ENCODE results near the gene HDAC7. TPM values are rescaled to one million over a fixed set of nuclear protein-coding genes. Genes with fewer than 3 reads are reported as not detected.

The HDAC7 gene
- total and polyA plus RNA-seq, 7 donors: 11.0 to 27.8 (median 22.2) TPM

DNA sequence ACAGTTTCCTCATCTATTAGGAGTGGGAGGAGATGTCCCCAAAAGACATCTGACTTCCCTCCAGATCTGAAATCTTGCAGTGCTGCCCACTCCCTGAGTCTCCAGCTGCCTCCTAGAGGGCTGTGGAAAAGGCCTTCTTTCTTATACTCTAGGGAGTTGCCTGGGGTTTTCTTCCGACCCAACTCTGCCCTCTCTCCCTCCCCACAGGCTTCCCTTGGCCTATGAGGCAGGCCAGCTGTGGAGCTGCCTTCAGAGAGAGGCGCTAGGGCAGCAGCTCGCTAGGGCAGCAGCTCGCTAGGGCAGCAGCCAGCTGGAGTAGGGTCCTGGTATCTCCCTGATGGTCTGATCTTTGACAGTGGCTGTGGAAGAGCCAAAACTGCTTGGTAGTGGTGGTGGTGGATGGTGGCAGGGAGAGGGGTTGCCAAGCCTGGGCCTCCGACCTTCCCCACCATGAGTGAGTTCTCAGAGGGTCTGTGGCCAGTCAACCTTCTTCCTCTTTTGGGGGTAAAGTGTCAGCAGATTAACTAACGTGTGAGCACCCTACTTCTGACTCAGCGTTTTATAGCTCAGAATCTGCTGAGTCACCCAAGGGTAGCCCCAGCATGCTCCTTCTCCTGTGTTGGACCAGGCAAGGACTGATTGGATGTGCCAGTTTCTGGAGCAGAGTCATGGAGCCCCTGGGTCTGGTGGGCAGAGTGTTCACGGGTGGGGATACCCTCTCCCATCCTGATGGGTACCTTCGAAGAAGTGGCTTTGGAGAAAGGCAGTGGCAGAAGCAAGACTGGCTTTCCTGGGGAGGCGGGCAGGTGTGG is 44.4 kb downstream of the HDAC7 start:
- Histone ChIP-seq H3K36me3 (ENCODE audit: insufficient read depth in 1 of 2, low read depth in 1 of 2) (peaks cover 0 to 5% of the 10 kb centered on the region in 2 donors), H3K27ac (peak overlapping the region; percentile 56), H3K4me1 (peaks cover 56% of the 10 kb centered on the region), H3K9me3 (no peaks in the 10 kb centered on the region), H3K27me3 (ENCODE audit: insufficient read depth in 3 of 3, low read length in 2 of 3) (no peaks in the 10 kb centered on the region), H3K4me3 (peak overlapping the region; percentile 98)
- no peak for TF ChIP-seq CTCF (IDR thresholded peaks at IDR 0.05)
- intact Hi-C loops (cut with DNase I): loop anchor here in 1 of 2 donors (5.0 kb wide), 1 partner anchor 123 kb away; no protein-coding TSS in a partner anchor
- DNase-seq (peak; percentile 21 to 57), ATAC-seq (no peak)
- WGBS, 3 donors: 62 to 75% (median 62%) methylated on average over 10 of the region's 10 CpGs

GRCh38 chr12:47774663-47775062 is 45.0 kb downstream of the HDAC7 start:
- no peak for TF ChIP-seq CTCF (IDR thresholded peaks at IDR 0.05)
- DNase-seq (peak; percentile 16 to 55), ATAC-seq (no peak)
- Histone ChIP-seq H3K27ac (peak overlapping the region; percentile 56), H3K36me3 (ENCODE audit: insufficient read depth in 1 of 2, low read depth in 1 of 2) (no peaks in the 10 kb centered on the region), H3K4me1 (peaks cover 56% of the 10 kb centered on the region), H3K9me3 (no peaks in the 10 kb centered on the region), H3K27me3 (ENCODE audit: insufficient read depth in 3 of 3, low read length in 2 of 3) (no peaks in the 10 kb centered on the region), H3K4me3 (peak overlapping the region; percentile 98)
- WGBS, 3 donors: 91 to 95% (median 92%) methylated on average over 7 of the region's 7 CpGs
- intact Hi-C loops (cut with DNase I): loop anchor here in 1 of 2 donors (5.0 kb wide), 1 partner anchor 122 kb away; no protein-coding TSS in a partner anchor

DNA sequence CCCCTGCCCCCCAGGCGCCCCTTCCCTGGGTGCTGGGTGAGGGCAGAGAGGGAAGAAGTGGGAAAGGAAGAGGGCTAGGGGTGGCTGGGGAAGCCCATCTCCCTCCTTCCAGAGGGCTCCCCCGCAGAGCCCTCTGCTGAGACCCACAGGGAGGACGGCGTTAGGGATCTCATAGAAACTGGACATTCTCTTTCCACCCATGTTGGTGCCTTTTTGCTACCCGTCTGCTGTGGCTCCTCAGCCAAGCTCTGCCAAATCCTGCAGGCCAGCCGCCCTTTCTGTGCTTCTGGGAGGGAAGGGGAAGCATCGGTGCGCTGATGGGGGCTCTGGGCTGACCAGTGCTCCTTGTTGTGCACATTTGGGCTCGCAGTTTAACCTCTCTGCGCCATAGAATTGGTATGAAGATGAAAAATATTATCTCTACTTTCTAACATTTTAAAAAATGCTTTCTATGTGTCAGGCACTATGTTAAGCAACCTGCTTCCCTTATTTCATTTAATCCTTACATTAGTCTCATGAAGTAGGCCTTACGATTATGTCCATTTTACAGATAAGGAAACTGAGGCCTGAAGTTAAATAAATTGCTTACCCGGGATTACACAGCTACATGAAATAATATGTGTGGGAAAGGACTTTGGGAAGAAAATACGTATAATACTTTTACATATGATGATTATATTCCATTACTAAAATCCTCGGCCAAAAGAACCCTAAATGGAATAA is 45.7 kb downstream of the HDAC7 start:
- ATAC-seq (peak in 2 of 4 donors; percentile 7 to 16), DNase-seq (peak in 1 of 2 donors; percentile 38)
- Histone ChIP-seq H3K4me3 (peak overlapping the region; percentile 98), H3K9me3 (no peaks in the 10 kb centered on the region), H3K27ac (peak overlapping the region; percentile 89), H3K27me3 (ENCODE audit: insufficient read depth in 3 of 3, low read length in 2 of 3) (no peaks in the 10 kb centered on the region), H3K36me3 (ENCODE audit: insufficient read depth in 1 of 2, low read depth in 1 of 2) (no peaks in the 10 kb centered on the region), H3K4me1 (peaks cover 54% of the 10 kb centered on the region)
- intact Hi-C loops (cut with DNase I): no loop called here
- WGBS, 3 donors: 53 to 63% (median 54%) methylated on average over 14 of the region's 14 CpGs
- no peak for TF ChIP-seq CTCF (IDR thresholded peaks at IDR 0.05)

DNA sequence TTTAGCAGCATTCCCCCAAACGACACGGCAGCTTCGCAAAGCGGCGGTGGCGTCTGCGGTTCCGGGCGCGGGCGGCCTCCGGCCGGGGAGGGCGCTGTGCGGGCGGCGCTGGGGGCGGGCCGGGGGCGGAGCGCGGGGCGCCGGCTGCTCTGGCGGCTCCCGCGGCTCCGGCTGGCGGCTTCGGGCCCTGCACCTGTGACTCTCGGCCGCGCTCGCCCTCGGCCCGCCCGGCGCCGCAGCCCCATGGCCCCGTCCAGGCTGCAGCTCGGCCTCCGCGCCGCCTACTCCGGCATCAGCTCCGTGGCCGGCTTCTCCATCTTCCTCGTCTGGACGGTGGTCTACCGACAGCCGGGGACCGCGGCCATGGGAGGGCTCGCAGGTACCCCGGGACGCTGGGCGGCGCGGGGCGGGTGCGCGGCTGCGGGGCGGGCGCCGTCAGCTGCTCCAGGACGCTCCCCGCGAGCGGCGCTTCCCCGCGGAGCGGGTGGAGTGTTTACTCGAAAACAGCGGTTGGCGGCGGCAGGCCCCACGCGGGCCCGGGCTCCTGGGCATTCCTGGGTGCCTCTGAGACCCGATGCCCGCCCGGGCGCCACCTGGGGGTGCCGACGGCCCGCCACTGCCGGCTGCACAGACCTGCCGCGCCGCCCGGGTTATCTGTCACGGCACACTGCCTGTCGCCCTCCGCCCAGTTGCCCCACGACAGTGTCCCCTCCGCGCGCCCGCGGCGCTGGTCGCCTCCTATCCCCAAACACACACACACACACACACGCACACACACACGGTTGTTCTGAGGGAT is 46.4 kb downstream of the HDAC7 start, which contains the start of gene SLC48A1:
Gene SLC48A1 (plus strand): TSS at position 177 of the 796 bp plus-strand sequence. CDS start 67 bp downstream, at position 244.
- Histone ChIP-seq H3K4me3 (peak within 1 kb of the TSS; percentile 98), H3K36me3 (ENCODE audit: insufficient read depth in 1 of 2, low read depth in 1 of 2) (no peaks in the 10 kb centered on the region), H3K9me3 (no peaks in the 10 kb centered on the region), H3K4me1 (peaks cover 46% of the 10 kb centered on the region), H3K27ac (peak within 1 kb of the TSS; percentile 89), H3K27me3 (ENCODE audit: insufficient read depth in 3 of 3, low read length in 2 of 3) (no peaks in the 10 kb centered on the region)
- peak; percentile 83 to 88 (median 86) for ATAC-seq
- TF ChIP-seq CTCF (IDR thresholded peaks at IDR 0.05): peak; percentile 54
- 0% methylated on average over 18 to 106 of the region's 106 CpGs for WGBS, 3 donors
- intact Hi-C loops (cut with DNase I): no loop called here
- peak; percentile 82 to 88 for DNase-seq
